ENCODE results near the gene TMEM181.

TMEM181 gene

DNA sequence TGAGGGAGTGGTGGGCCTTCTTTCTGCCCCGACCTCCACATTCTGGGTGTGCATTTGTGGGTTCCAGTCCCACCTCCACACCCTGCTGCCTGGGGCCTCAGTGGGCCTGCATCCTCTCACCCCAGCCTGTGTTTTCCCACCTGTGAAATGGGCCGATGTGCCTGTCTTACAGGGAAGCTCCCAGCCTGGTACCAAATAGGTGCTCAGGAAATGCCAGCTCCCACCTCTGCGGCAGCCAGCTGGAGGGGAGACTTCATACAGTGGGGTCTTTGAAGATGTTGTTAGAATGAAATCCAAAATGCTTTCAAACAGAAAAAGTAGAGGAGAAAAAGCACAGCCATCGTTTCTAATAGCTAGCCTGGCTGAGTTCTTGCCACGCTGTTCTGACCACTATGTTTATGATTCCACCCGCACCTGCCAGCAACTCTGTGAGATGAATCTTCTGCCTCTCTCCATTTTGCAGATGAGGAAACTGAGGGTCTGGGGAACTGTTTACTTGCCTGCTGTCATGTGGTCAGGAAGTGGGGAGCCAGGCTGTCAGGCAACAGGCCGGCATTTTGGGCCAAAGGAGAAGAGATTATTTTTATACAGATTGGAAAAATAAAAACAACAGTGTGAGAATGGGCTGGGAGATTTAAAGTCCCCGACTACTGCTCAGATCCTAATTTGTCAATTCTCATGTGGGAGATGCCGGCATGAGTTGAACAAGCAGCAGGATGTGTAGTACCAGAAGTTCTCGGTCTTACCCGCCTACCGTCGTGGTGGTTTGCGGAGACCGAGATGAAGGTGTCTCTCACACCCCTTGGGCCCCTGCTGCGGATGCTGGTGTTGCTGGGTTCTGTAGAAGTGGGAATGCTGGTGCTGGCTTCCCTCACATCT is 4.6 kb downstream of the TMEM181 start:
- no peak for DNase-seq

DNA sequence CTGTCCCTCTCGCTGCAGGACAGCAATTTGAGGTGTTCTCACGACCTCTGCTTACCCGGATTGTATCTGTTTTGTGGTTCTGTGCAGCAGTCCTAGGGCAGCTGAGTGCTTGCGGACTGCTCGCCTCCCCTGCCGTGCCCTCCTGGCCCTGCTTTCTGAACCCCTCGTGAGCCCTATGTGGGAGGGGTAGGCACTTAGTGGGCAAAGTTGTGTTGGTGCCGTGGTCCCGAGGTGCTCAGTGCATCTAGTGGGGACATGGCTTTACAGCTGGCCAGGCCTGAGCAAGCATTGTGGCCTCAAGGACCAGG is 5.2 kb downstream of the TMEM181 start:
- DNase-seq = no peak

GRCh38 chr6:158565482-158566040 is 5.7 kb downstream of the TMEM181 start:
- DNase-seq = no peak

DNA sequence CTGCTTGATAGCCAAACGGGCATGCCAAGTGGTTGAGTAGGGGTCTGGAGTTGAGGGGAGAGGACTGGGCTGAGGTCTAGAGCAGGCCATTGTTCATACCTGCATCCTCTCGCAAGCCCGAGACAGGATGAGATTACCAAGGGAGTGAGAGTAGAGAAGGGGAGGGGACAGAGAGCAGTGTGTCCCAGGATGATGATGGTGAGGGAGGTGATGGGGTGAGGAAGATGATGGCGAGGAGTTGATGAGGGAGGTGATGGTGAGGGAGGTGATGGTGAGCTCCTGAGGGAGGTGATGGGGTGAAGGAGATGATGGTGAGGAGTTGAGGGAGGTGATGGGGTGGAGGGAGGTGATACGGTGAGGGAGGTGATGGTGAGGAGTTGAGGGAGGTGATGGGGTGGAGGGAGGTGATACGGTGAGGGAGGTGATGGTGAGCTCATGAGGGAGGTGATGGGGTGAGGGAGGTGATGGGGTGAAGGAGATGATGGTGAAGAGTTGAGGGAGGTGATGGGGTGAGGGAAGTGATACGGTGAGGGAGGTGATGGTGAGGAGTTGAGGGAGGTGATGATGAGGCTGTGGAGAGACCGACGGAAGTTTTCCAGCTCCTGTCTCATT is 6.4 kb downstream of the TMEM181 start:
- no peak for DNase-seq

DNA sequence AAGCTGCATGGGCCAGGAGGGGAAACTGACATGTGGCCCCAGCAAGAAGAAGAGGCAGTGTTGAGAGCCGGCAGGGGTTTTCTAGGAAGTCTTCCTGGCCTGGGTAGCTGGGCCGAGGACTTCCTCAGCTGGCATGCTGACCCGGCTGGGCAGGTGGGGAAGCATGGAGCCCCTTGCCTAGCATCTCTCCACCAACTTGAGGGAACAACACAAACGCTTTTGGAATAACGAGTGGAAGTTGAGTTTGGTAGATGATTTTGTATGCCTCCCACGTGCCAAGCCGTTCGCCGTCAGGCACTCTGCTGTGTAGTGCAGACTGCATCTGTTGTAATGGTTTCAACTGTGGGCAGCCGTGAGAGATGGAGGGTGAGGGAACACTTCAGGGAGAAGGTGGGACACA is 7.3 kb downstream of the TMEM181 start:
- no peak for DNase-seq

DNA sequence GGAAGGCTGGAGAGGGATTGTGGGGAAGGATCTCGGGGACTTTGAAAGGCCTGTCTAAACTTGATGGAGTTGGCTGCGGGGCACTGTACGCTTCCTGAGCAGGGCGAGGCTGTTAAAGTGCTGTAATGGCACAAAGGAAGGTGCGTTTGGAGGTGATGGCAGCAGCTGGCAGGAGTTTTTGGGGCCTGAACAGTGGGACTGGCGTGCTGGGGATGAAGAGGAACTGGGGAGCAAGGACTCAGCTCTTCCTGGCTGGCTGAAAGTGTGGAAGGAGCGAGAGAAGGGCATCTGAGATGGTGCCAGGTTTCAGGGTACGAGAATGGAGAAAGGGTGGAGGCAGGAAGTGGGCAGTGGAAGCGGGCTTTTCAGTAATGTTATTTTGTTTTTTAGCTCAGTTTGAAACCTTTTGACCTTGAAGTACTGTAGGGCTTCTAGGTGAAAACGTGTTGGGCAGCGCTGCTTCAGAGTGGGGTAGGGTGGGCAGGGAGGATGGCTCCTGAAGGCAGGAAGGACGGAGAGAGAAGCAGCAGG is 8.0 kb downstream of the TMEM181 start:
- DNase-seq = no peak

GRCh38 chr6:158568549-158568948 is 8.7 kb downstream of the TMEM181 start:
- DNase-seq = no peak

DNA sequence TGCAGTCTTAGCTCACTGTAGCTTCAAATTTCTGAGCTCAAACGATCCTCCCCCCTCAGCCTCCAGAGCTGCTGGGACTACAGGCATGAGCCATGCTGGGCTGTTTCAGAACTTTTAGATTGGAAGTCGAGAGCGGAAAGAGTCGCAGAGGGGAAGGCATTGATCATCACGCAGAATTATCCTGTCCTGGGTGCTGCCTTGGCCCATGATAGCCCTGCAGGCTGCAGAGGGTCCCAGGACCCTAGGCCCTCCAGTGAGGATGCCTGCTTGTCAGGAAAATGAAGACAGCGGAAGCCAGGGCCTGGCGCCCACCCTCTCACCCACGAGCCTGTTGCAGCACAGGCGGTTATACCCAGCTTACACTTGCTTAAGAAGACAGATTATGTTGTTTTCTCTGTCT is 9.1 kb downstream of the TMEM181 start:
- no peak for DNase-seq

GRCh38 chr6:158570681-158570962 is 10.7 kb downstream of the TMEM181 start:
- DNase-seq = no peak

DNA sequence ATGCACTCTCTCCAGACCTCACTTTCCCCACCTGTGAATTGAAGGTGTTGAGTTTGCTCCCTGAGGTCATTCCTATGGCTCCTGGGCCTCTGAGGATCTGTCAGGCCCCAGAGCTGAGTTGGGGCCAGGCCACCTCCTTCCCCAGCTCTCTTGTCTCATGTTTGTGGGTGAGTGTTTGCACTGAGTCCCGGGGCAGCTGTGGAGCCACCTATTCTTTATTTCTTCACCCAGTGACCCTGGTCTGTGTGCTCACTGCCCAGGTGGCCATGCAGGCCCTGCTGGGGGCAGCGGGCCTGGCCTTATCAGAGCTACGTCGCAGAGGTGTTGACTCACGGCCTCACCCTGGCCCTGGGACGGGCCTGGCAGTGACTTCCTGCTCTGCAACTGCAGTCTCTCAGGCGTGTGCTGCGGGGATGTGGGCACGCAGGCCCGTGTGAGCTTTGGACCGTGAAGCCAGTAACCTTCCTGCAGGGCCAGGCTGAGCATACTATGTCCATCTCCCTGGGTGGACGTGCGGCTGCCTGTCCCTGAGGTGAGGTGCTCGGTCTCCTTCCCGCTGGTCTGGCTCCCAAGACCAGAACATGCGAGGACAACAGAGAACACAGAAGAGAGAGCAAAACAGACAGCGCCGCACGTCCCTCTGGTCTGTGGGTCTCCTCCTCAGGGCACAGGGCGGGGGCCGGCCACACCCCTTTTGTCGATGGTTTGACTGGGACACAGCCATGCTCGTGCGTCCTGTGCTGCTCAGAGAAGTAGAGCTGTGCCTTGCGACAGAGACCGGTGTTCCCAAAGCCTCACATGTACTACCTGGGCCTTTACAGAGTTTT is 12.1 kb downstream of the TMEM181 start:
- DNase-seq = no peak

DNA sequence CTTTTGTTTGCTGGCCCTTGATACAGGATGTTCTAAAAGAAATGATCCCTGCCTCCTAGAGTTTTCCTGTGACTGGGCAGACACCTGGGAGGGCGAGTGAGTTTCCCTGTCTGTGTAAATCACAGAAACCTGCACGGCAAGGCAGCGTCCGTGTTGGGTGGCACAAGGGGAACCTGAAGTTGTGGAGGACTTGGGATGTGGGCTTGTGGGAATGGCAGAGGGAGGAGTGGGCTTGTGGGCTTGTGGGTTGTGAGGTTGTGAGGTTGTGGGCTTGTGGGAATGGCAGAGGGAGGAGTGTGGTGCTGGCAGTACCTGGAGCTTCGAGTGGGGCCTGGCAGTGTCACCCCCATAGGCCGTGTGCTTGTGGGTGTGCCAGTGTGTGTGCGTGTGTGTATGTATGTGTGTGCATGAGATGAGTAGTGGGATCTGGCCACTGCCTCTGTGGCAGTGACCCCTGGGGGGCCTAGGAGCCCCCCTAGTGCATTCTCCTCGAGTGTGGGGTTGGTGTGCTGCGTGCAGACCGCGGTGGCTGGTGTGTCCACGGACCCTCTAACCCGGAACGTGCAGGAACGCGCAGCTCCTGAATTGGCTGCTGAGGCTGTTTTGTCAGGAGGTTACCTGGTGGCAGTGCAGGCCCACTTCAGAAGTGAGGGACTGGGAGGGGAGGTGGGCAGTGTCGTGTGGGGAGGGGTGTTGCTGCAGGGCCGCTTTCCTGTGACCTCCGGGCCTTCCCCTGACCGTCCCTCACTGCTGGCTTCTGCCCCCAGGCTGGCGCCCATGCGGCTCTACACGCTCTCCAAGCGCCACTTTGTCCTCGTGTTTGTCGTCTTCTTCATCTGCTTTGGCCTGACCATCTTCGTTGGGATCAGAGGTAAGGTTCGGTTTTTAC is 13.0 kb downstream of the TMEM181 start:
- no peak for DNase-seq

GRCh38 chr6:158573542-158573931 is 13.6 kb downstream of the TMEM181 start:
- DNase-seq = no peak

DNA sequence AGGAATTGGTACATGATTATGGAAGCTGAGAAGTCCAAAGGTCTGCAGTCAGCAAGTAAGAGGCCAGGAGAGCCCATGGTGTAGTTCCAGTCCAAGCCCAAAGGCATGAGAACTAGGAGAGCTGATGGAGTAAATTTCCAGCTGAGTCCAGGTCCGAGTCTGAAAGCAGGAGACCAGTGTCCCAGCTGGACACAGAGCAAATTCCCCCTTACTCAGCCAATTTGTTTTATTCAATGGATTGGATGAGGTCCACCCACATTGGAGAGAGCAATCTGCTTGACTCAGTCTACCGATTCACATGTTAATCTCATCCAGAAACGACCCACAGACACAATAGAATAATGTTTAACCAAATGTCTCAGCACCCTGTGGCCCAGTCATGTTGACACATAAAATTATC is 14.9 kb downstream of the TMEM181 start:
- DNase-seq = no peak

DNA sequence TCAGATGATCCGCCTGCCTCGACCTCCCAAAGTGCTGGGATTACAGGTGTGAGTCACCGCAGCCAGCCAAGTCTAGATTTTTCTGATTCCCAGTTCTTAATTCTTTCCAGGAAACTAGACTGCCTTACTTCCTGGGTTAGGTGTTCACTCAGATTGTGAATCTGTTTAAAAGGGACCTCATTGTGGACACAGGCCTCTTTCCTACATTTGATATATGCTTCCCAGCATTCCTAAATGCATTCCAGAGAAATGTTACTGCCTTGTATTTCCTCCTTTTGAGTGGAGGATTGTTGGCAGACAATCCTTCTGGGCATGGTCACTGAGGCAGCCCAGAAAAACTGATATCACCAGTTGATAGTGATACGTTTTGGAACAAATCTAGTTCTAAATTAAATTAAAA is 15.7 kb downstream of the TMEM181 start:
- DNase-seq = no peak

DNA sequence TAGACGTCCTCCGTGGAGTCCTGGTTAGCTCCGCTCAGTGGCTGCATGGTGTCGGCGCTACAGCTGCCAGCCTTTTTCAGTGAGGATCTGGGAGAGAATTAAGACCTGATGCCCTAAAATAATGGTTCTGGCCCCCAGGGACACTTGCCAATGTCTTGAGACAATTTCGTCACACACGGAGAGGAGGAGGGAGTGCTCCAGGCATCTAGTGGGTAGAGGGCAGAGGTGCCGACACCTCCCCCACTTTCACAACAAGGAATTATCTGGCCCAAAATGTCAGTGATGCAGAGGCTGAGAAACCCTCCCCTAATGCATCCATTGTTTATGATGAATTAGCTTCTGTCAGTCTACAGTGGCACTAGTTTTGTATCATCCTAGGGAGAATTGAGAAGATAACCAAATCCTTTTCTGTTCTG is 24.4 kb downstream of the TMEM181 start:
- no peak for DNase-seq

GRCh38 chr6:158586652-158587051 is 26.8 kb downstream of the TMEM181 start:
- DNase-seq = no peak

- DNase-seq = no peak
These were observed 29.5 kb downstream of the TMEM181 start for GRCh38 chr6:158589366-158589765.

GRCh38 chr6:158591134-158591809 is 31.4 kb downstream of the TMEM181 start:
- no peak for DNase-seq

- no peak for DNase-seq
These were observed 31.9 kb downstream of the TMEM181 start for GRCh38 chr6:158591810-158592209.

GRCh38 chr6:158593670-158594069 is 33.8 kb downstream of the TMEM181 start:
- DNase-seq = no peak

DNA sequence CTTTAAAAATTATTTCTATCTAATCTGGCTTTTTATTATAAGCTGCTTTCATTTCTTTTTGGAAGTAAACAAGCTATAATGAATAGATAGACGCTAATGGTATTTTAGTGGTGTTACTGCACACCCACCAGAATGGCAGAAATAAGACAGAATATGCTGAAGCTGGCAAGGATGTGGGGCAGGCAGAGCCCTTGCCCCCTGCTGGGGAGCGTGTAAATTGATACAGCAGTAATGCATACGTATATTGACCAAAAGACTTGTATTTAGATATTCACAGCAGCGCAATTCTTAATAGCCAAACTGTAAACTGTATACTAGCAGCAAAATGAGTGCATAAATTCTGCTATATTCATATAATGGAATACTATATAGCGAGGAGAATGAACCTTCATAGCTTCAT is 35.3 kb downstream of the TMEM181 start:
- peak; percentile 25 to 54 for DNase-seq

DNA sequence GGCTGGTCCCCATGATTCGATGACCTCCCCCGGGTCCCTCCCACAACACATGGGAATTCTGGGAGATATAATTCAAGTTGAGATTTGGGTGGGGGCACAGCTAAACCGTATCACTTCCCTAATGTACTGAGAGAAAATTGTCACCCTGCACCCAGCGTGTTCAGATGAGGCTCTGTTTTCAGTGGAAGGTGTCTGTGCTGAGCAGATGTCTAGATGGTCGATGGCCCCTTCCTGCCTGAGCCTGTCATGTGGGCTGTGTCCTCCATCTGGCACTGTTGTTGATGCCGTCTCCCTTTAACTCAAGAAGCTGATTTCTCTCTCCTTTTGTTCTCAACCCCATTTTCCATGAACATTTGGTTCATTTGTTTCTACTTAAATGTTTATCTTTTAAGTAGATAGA is 37.0 kb downstream of the TMEM181 start:
- DNase-seq = no peak
